Measurements from ENCODE around the gene CCL19. TPM values are rescaled to one million over a fixed set of nuclear protein-coding genes. Genes with fewer than 3 reads are reported as not detected.
"Not testable (repeated sequence)": the region's sequence is repeated elsewhere in the genome, so short reads cannot be mapped to it uniquely, and the experiment has no call there.

The CCL19 gene
- total RNA-seq: 11.4 TPM

GRCh38 chr9:34690983-34691935 is at the start of gene CCL19:
Gene CCL19, minus strand, starts transcription at chr9:34691276. Its CDS starts 137 bp downstream, at chr9:34691139.
- no peak for DNase-seq (ENCODE audit: low spot score)

GRCh38 chr9:34740176-34740575 is 49.1 kb upstream of the CCL19 start:
- DNase-seq (ENCODE audit: low spot score): not testable (repeated sequence)

- DNase-seq (ENCODE audit: low spot score): no peak
Measured at GRCh38 chr9:34737677-34738260, 46.7 kb upstream of the CCL19 start.

GRCh38 chr9:34734720-34735119 is 43.6 kb upstream of the CCL19 start:
- DNase-seq (ENCODE audit: low spot score): no peak

GRCh38 chr9:34732886-34733285 is 41.8 kb upstream of the CCL19 start:
- DNase-seq (ENCODE audit: low spot score): no peak

GRCh38 chr9:34732478-34732877 is 41.4 kb upstream of the CCL19 start:
- no peak for DNase-seq (ENCODE audit: low spot score)

- no peak for DNase-seq (ENCODE audit: low spot score)
Measured at GRCh38 chr9:34723141-34723540, 32.1 kb upstream of the CCL19 start.

- DNase-seq (ENCODE audit: low spot score): not testable (repeated sequence)
Measured at GRCh38 chr9:34719769-34720025, 28.6 kb upstream of the CCL19 start.

- no peak for DNase-seq (ENCODE audit: low spot score)
Measured at GRCh38 chr9:34719021-34719768, 28.1 kb upstream of the CCL19 start.

GRCh38 chr9:34717996-34718614 is 27.0 kb upstream of the CCL19 start:
- DNase-seq (ENCODE audit: low spot score): no peak

GRCh38 chr9:34716711-34717110 is 25.6 kb upstream of the CCL19 start:
- no peak for DNase-seq (ENCODE audit: low spot score)

- DNase-seq (ENCODE audit: low spot score): no peak
Measured at GRCh38 chr9:34715639-34716215, 24.7 kb upstream of the CCL19 start.

GRCh38 chr9:34714007-34714406 is 22.9 kb upstream of the CCL19 start:
- DNase-seq (ENCODE audit: low spot score): no peak

GRCh38 chr9:34712140-34712539 is 21.1 kb upstream of the CCL19 start:
- no peak for DNase-seq (ENCODE audit: low spot score)

GRCh38 chr9:34710023-34710422 is 18.9 kb upstream of the CCL19 start, which contains the start of gene CCL21:
Gene CCL21, minus strand, starts transcription at chr9:34710136. Its CDS starts 70 bp downstream, at chr9:34710066.
- DNase-seq (ENCODE audit: low spot score): no peak

GRCh38 chr9:34709196-34709978 is 18.3 kb upstream of the CCL19 start:
- DNase-seq (ENCODE audit: low spot score): no peak

GRCh38 chr9:34707130-34707529 is 16.1 kb upstream of the CCL19 start:
- no peak for DNase-seq (ENCODE audit: low spot score)

- DNase-seq (ENCODE audit: low spot score): peak; percentile 89
Measured at GRCh38 chr9:34701769-34702736, 11.0 kb upstream of the CCL19 start.

GRCh38 chr9:34701023-34701768 is 10.1 kb upstream of the CCL19 start:
- peak; percentile 76 for DNase-seq (ENCODE audit: low spot score)
